Natural killer cell (primary cell): ENCODE results near the gene PYDC1. TPM values are rescaled to one million over a fixed set of nuclear protein-coding genes. Genes with fewer than 3 reads are reported as not detected.

ENCODE experiments used
- ATAC-seq, 3 donors: fragments of 150-1000 bp in 2 of 3; fragments of 200-7000 bp in 1 of 3; cut with Tn5 transposase; 1 replicate in 1 of 3; 2 replicates in 2 of 3; pipeline ENCODE4 v1.10.0; 2021; ENCODE audit warnings: mild to moderate bottlenecking in 2 of 3, moderate library complexity in 2 of 3
- DNase-seq, 2 donors: peaks; one replicate each; pipeline versions ENCODE4 v3.0.0 to v3.0.0-alpha.2; 2013 to 2021; ENCODE audit warnings: mixed read lengths in 1 of 2
- H3K27ac ChIP-seq: one replicate; pipeline ENCODE4 v1.5.1; 2013; ENCODE audit warnings: mild to moderate bottlenecking, low read length
- H3K27me3 ChIP-seq: one replicate; pipeline ENCODE4 v1.6.1; 2013; ENCODE audit warnings: low read length; ENCODE audit not compliant: control insufficient read depth, insufficient read depth
- H3K36me3 ChIP-seq: one replicate; pipeline ENCODE4 v1.6.1; 2013; ENCODE audit warnings: low read length; ENCODE audit not compliant: control insufficient read depth, insufficient read depth
- H3K4me1 ChIP-seq: one replicate; pipeline ENCODE4 v1.6.1; 2013; ENCODE audit warnings: low read length; ENCODE audit not compliant: control insufficient read depth, insufficient read depth
- H3K4me3 ChIP-seq: one replicate; pipeline ENCODE4 v1.5.1; 2013; ENCODE audit warnings: low read length
- H3K9me3 ChIP-seq: one replicate; pipeline ENCODE4 v1.6.1; 2013; ENCODE audit warnings: low read length; ENCODE audit not compliant: control insufficient read depth, insufficient read depth
- H3K27ac Mint-ChIP-seq, 2 donors: one replicate each; pipeline ENCODE4 v1.8.0; 2022; ENCODE audit warnings: mild to moderate bottlenecking in 2 of 2, mixed read lengths in 2 of 2, moderate library complexity in 1 of 2
- H3K27me3 Mint-ChIP-seq, 2 donors: one replicate each; pipeline ENCODE4 v1.8.0; 2022; ENCODE audit warnings: low read depth in 2 of 2, mixed read lengths in 2 of 2
- H3K36me3 Mint-ChIP-seq: one replicate; pipeline ENCODE4 v1.8.0; 2022; ENCODE audit warnings: mixed read lengths
- H3K4me1 Mint-ChIP-seq, 2 donors: one replicate each; pipeline ENCODE4 v1.8.0; 2022; ENCODE audit warnings: mixed read lengths in 2 of 2
- H3K4me3 Mint-ChIP-seq: one replicate; pipeline ENCODE4 v1.8.0; 2022; ENCODE audit warnings: mild to moderate bottlenecking, moderate library complexity, mixed read lengths
- H3K9me3 Mint-ChIP-seq, 2 donors: one replicate each; pipeline ENCODE4 v1.8.0; 2022; ENCODE audit warnings: mixed read lengths in 2 of 2
- WGBS: methylation state at CpG from one replicate; pipeline ENCODE4 v1.1.7; 2013; ENCODE audit warnings: missing lambda C conversion rate; ENCODE audit not compliant: insufficient coverage; 5-methylcytosine and 5-hydroxymethylcytosine counted together
- intact Hi-C: fragments of 100-400 bp; cut with micrococcal nuclease; formaldehyde crosslinking; loops from one replicate; pipeline ENCODE4 v1.14.2; 2022
- total RNA-seq, 4 donors: library from RNA; stranded (reverse); fragments of 120-200 nt in 1 of 4; gene quantifications; one replicate each; pipeline versions ENCODE4 v1.2.3 to v1.2.4, GENCODE V29; 2013 to 2022
- TF ChIP-seq, protein P1 (sequence below): fragments of 200-600 bp; IDR thresholded peaks from one replicate; pipeline ENCODE4 v1.8.0; 2022; ENCODE audit warnings: antibody characterized with exemption

Gene PYDC1
- not detected for total RNA-seq
- total RNA-seq (2013): not detected

DNA sequence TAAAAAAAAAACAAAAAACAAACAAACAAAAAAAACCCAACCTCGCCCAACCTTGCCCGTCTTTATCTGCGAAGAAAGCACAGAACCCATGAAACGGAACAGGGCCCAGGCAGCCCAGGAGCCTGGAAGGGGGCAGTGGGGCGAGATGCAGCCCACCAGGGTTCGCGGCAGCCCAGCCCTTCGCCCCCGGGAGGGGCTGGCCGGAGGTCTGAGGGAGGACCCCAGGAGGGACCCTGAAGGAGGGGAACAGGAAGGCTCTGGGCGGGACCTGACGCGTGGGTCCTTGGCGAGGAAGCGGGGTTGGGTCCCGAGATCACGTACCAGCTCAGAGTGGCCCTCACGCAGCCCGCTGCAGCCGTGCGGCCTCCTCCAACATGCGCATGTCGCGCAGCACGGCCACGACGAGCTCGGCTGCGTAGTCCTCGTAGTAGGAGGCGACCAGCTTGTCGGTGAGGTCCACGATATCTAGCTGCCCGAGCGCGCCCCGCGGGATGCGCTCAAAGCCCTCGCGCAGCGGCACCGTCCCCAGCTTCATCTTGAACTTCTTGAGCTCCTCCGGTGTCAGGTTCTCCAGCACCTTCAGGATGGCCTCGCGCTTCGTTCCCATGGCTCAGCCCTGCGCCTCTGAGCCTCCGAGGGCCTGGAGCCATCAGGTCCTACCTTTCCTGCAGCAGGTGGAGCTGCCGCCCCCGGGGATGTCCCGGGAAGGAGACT lies at the start of gene PYDC1:
Gene PYDC1 (minus strand): TSS at position 714 of the 714 bp plus-strand sequence. CDS start 107 bp downstream, at position 607.
- Histone ChIP-seq H3K9me3 (no peaks in the 10 kb centered on the region), H3K4me3 (peak within 1 kb of the TSS; percentile 2), H3K27me3 (peaks cover 26% of the 10 kb centered on the region), H3K4me1 (peaks cover 29% of the 10 kb centered on the region), H3K36me3 (no peaks in the 10 kb centered on the region), H3K27ac (no peak within 1 kb of the TSS)
- H3K36me3 Mint-ChIP-seq: no peaks in the 10 kb centered on the region
- intact Hi-C loops: no loop called here
- no peaks in the 10 kb centered on the region for H3K9me3 Mint-ChIP-seq
- peak within 1 kb of the TSS in 1 of 2 donors; percentile 67 for H3K27ac Mint-ChIP-seq
- H3K4me3 Mint-ChIP-seq: peak within 1 kb of the TSS; percentile 89
- ATAC-seq: peak; percentile 37 to 56 (median 51)
- DNase-seq: peak; percentile 34 to 39
- 5% methylated on average over 52 of the region's 52 CpGs for WGBS
- peaks cover 25 to 47% of the 10 kb centered on the region in 2 donors for H3K27me3 Mint-ChIP-seq
- TF ChIP-seq, protein P1, sequence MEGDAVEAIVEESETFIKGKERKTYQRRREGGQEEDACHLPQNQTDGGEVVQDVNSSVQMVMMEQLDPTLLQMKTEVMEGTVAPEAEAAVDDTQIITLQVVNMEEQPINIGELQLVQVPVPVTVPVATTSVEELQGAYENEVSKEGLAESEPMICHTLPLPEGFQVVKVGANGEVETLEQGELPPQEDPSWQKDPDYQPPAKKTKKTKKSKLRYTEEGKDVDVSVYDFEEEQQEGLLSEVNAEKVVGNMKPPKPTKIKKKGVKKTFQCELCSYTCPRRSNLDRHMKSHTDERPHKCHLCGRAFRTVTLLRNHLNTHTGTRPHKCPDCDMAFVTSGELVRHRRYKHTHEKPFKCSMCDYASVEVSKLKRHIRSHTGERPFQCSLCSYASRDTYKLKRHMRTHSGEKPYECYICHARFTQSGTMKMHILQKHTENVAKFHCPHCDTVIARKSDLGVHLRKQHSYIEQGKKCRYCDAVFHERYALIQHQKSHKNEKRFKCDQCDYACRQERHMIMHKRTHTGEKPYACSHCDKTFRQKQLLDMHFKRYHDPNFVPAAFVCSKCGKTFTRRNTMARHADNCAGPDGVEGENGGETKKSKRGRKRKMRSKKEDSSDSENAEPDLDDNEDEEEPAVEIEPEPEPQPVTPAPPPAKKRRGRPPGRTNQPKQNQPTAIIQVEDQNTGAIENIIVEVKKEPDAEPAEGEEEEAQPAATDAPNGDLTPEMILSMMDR: no peak
- H3K4me1 Mint-ChIP-seq: peaks cover 18 to 32% of the 10 kb centered on the region in 2 donors

DNA sequence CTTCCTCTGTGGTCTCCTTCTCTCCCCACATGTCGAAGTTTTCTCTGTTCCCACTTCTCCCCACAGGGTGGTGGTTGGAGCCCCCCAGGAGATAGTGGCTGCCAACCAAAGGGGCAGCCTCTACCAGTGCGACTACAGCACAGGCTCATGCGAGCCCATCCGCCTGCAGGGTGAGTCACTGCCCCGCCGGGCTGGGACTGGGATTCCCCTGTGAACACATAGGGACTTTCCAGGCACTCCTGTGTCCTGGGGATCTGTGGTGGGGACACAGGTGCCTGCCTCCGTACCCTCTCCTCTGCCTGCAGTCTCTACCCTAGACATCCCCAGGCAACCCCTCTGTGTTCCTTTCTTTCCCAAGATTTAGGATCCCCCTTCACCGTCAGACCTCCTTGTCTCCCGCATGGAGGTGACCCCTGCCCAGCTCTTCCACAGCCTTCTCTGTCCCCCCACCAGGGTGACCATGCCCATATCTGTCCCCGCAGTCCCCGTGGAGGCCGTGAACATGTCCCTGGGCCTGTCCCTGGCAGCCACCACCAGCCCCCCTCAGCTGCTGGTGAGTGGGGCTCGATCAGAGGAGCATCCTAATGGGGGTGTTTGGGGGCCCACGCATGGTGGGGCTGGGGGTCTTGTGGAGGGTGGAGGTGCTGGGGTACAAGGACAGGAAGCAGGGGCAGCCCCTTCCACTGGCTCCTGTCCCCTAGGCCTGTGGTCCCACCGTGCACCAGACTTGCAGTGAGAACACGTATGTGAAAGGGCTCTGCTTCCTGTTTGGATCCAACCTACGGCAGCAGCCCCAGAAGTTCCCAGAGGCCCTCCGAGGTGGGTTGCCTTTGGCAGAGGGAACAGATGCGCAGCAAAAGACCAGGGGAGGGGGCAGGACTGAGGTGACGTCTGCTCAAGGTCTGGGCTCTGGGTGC lies 48.7 kb upstream of the PYDC1 start:
- DNase-seq (peak; percentile 72 to 80), ATAC-seq (peak; percentile 90 to 96 (median 95))
- no peak overlapping the region for H3K4me3 ChIP-seq
- peak overlapping the region; percentile 90 for H3K27ac ChIP-seq
- TF ChIP-seq, protein P1: no peak
- H3K4me1 ChIP-seq: peaks cover 63% of the 10 kb centered on the region
- peaks cover 45% of the 10 kb centered on the region for H3K36me3 ChIP-seq
- no peaks in the 10 kb centered on the region for H3K9me3 ChIP-seq
- Mint-ChIP-seq H3K27me3 (no peaks in the 10 kb centered on the region), H3K27ac (peak overlapping the region; percentile 98 to 99), H3K4me1 (peaks cover 65 to 66% of the 10 kb centered on the region in 2 donors), H3K9me3 (no peaks in the 10 kb centered on the region), H3K36me3 (peaks cover 24% of the 10 kb centered on the region), H3K4me3 (peak overlapping the region; percentile 90)
- WGBS: 35% methylated on average over 20 of the region's 20 CpGs
- intact Hi-C loops: no loop called here
- no peaks in the 10 kb centered on the region for H3K27me3 ChIP-seq

DNA sequence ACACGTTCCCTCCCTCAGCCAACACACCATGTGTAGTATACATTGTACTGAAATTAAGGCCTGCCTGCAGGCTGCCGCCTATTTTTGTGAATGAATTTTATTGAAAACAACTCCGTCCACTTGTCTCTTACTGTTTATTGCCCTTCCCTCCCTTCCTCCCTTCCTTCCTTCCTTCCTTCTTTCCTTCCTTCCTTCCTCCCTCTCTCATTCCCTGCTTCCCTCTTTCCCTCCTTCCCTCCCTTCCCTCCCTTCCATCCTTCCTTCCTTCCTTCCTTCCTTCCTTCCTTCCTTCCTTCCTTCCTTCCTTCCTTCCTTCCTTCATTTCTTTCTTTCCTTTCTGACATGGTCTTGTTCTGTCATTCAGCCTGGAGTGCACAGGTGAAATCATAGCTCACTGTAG lies 45.1 kb upstream of the PYDC1 start:
- Mint-ChIP-seq H3K27me3 (no peaks in the 10 kb centered on the region), H3K36me3 (peaks cover 2% of the 10 kb centered on the region), H3K9me3 (no peaks in the 10 kb centered on the region), H3K4me3 (peak overlapping the region; percentile 99), H3K4me1 (peaks cover 54 to 65% of the 10 kb centered on the region in 2 donors), H3K27ac (peak overlapping the region; percentile 84 to 91)
- H3K36me3 ChIP-seq: peaks cover 16% of the 10 kb centered on the region
- H3K27ac ChIP-seq: peak overlapping the region; percentile 19
- TF ChIP-seq, protein P1: no peak
- WGBS: 76% methylated on average over 2 of the region's 3 CpGs
- DNase-seq (no peak), ATAC-seq (no peak)
- H3K4me1 ChIP-seq: peaks cover 78% of the 10 kb centered on the region
- no peak overlapping the region for H3K4me3 ChIP-seq
- no peaks in the 10 kb centered on the region for H3K9me3 ChIP-seq
- no peaks in the 10 kb centered on the region for H3K27me3 ChIP-seq
- intact Hi-C loops: loop anchor here (5.0 kb wide), 2 partner anchors 75 to 180 kb away; partner anchors contain the start of gene ZNF843
